Bone marrow (tissue), 2 donors: ENCODE data around the gene NOXO1.

Experiments used
- DNase-seq, 2 donors: peaks; one replicate each; lab custom pipeline; 2025; lab: John Stamatoyannopoulos, UW

Gene NOXO1

DNA sequence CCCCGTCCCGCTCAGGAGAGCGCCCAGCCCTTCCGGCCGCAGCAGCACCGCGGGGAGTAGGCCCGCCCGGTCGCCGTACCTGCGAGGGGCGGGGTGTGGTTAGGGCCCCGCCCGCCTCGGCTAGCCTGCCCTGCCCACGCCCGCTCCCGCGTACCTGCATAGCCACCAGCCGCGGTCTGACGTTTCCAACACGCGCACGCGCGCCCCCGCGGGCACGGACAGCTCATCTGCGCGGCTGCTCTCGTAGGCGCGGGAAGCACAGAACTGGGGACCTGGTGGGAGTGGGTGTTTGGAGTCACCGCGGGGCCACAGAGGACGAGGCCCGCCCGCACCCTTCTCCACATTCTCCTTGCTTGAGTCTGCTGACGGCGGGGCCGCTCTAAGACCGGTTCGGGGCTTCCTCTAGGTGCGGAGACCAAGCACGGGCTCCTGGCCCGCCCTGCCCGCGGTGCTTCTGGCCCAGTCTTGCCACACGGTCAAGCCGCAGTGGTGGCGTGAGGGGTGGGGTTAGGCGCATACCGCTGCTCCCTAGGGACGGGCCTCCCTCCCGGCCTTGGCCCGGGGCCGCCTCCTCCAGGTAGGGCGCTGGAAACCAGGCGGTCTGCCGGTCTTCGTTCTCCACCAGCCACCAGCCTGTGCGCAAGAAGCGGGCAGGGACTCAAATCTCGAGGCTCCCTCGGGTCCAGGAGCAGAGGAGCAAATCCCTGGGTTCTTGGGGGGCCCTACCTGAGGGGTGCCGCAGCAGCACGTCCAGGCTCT is 1.8 kb downstream of the NOXO1 start:
- no peak for DNase-seq

DNA sequence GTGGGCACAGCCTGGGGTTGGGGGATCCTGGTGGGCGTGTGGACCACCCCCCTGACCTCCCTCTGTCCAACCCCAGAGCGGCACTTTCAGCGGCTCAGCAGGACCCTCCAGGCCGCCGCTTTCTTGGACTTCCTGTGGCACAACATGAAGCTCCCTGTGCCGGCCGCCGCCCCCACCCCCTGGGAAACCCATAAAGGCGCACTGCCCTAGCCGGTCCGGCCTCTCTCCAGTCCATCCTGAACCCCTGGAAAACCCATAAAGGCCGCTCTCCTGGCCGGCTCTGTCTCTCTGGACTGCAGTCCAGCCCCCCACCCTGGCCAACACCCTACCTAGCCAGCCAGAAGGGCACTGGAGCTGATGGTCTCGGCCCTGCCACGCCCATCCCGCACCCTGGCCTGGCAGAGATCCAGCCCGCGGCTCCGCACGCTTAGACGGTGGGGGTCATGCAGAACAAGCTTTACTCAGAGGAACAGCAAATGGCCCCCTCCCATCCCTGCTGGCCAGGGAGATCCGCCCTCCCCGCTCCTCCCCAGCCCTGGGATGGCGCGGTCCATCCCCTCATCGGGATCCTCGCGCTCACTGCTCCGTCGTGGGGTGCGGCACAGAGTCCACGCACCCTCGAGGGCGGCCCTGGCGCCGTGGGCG is 2.7 kb downstream of the NOXO1 start:
- no peak for DNase-seq

DNA sequence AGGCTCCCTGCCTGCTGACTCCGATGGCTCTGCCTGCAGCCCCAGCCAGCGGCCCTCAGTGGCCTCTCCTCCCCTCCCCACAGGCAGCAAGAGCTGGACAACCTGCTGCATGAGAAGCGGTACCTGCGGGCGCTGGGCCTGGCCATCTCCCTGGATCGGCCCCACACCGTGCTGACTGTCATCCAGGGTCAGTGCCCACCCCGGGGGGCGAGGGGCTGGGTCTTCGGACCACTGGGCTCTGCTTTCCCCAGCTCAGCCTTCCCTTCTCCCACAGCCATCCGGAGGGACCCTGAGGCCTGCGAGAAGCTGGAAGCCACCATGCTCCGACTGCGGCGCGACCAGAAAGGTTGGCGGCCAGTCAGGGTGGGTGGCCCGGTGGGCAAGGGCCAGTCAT is 3.4 kb downstream of the NOXO1 start:
- no peak for DNase-seq

DNA sequence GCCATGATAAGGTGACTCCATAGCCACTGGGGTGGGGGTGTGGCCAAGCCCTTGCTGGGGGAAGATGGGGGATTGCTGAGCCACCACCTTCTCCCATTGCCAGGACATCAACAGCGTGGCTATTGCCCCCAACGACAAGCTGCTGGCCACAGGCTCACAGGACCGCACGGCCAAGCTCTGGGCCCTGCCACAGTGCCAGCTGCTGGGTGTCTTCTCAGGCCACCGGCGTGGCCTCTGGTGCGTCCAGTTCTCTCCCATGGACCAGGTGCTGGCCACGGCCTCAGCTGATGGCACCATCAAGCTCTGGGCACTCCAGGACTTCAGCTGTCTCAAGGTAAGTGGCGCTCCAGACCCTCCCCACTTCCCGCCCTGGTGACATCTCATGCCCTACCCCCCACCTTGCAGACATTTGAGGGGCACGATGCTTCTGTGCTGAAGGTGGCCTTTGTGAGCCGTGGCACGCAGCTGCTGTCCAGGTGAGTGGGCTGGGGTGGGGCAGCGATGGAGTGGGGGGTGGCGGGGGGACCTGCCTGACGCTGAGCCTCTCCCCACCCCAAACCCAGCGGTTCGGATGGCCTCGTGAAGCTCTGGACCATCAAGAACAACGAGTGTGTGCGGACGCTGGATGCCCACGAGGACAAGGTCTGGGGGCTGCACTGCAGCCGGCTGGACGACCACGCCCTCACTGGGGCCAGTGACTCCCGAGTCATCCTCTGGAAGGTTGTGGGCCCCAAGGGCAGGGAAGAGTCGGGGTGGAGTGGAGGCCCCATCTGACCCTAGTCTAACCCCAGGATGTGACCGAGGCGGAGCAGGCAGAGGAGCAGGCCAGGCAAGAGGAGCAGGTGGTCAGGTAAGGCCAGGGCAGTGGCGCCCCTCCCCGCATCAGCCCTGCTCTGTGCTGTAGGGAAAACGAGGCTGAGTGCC is 4.1 kb downstream of the NOXO1 start:
- no peak for DNase-seq

DNA sequence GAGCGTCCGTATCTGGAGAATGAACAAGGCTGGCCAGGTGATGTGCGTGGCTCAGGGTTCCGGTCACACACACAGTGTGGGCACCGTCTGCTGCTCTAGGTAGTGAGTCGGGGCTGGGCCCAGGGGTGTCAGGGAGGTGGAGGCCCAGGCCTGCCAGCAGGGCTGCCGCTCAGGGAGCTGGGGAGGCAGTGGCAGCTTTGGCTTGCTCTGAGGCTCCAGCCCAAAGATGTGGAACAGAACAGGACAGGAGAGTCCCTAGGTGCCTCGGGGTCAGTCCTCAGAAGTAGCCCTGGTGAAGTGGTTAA is 5.1 kb downstream of the NOXO1 start:
- DNase-seq: no peak

DNA sequence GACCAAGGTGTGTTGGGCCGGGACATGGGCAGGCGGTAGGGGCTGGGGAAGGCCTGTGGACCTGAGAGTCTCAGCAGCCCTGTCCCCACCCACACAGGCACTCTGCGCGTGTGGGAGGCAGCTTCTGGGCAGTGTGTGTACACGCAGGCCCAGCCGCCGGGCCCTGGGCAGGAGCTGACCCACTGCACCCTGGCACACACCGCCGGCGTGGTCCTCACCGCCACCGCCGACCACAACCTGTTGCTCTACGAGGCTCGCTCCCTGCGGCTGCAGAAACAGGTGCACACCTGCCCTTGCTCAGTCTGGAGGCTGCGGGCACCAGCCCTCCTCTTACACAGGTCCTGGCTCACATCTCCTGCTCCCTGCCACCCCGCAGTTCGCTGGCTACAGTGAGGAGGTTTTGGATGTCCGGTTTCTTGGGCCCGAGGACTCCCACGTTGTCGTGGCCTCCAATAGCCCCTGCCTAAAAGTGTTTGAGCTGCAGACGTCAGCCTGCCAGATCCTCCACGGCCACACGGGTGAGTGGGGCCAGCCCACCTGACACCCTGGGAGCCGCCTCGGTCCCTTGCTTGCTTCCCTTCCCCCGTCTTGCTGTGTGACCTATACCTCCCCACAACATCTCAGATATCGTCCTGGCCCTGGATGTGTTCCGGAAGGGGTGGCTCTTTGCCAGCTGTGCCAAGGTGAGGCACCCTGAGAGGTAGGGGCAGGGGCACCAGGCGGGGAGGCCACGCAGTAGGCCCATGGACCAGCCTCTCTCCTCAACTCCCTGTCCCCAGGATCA is 5.6 kb downstream of the NOXO1 start:
- DNase-seq: no peak

DNA sequence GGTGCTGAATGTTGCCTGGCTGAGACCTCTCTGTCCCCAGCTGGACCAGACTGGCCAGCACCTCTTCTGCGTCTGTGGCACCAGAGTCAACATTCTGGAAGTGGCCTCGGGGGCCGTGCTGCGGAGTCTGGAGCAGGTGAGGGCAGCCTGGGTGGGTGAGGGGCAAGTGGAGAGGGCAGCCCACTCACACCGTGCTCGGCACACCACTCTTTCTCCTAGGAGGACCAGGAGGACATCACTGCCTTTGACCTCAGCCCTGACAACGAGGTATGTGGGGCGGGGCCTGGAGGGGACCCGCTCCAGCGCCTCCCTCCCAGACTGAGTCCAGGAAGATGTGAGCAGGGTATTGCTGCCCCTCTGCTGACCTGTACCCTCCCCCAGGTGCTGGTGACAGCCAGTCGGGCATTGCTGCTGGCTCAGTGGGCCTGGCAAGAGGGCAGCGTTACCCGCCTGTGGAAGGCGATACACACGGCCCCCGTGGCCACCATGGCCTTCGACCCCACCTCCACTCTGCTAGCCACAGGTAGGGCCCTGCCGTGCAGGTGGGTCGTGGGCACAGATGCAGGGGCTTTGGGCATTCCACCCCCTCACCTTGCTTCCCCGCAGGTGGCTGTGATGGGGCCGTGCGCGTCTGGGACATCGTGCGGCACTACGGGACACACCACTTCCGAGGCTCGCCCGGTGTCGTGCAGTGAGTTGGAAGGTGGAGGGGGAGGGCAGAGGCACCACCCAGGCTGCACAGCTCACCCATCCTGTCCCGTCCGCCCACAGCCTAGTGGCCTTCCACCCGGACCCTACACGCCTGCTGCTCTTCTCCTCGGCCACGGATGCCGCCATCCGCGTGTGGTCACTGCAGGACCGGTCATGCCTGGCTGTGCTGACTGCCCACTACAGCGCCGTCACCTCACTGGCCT is 6.9 kb downstream of the NOXO1 start:
- no peak for DNase-seq

DNA sequence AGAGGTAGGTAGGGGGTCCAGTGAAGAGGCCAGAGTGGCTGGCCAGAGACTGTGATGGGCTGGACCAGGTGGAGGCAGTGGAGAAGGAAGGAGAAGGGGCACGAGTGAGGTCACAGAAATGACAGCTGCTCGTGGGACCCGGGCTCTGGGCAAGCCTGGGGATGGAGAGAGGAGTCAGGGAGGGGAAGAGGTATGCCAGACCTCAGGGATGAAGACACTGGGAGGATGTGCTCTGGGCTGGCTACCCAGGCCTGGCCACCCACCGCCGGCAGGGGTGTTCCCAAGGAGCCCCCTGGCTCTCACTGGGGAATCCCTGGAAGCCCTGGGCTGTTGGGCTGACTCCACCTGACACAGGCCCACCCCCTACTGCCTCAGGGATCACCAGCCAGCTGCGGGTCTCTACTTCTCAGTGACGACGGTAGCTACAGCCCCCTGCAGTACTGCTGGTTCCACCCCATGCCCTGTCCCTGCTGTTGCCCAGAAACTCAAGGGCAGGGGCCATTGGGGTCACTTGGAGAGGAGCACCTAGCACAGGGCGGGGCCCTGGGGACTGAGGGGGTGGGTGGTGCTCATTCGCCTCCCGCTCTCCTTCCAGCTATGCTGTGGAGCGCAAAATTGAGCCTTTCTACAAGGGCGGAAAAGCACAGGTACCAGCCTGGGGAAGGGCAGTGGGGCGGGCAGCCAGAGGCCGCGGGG is 7.7 kb downstream of the NOXO1 start:
- no peak for DNase-seq

DNA sequence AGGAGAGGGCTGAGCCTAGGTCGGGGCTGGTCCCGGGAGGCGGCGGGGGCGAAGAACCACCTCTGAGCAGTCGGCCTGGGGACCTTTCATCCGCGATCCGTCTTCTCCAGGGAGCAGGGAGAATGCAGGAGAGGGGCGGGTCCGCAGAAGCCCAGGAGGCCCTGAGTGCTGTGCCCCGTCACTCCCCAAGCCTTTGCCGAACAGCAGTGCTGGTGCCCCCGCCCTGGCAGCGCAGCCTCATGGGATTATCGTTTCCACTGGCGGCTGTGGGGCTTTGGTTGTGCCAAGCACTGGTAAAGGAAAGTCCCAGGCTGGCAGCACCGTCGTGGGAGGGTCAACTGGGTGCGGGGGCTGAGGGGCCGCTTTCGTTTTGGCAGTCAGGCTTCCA is 8.8 kb downstream of the NOXO1 start:
- no peak for DNase-seq

DNA sequence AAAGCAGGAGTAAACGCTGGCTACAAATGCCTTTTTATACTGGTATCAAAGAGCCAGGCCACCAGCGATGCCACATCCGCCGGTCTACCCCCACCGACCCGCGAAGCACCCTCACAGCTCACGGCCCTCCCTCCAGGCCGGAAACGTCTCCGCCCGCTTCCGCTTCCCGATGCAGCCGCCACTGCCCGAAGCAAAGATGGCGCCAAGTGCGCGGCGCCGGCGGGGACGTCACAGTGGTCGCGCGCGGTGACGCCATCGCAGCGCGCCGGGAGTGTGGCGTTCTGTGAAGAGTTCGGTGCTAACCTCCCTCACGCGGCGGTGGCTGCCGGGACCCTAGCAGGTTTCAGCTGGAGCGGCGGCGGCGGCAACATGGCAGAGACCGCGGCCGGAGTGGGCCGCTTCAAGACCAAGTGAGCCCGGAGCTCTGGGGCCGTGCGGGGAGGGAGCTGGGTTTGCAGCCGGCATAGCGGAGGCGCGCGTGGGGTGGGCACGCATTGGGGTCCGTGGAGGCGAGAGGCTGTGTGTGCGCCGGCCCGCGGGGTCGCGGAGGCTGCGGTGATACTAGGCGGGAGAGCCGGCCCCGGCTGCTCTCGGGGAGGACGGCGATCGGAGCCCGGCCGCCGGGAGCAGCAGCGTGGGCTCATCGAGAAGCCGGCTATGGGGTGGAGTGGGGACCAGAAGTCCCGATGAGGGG is 9.3 kb downstream of the NOXO1 start, which contains the start of gene TBL3:
Gene TBL3 (plus strand): TSS at position 258 of the 694 bp plus-strand sequence. CDS start 112 bp downstream, at position 370.
- peak; percentile 91 to 93 for DNase-seq

DNA sequence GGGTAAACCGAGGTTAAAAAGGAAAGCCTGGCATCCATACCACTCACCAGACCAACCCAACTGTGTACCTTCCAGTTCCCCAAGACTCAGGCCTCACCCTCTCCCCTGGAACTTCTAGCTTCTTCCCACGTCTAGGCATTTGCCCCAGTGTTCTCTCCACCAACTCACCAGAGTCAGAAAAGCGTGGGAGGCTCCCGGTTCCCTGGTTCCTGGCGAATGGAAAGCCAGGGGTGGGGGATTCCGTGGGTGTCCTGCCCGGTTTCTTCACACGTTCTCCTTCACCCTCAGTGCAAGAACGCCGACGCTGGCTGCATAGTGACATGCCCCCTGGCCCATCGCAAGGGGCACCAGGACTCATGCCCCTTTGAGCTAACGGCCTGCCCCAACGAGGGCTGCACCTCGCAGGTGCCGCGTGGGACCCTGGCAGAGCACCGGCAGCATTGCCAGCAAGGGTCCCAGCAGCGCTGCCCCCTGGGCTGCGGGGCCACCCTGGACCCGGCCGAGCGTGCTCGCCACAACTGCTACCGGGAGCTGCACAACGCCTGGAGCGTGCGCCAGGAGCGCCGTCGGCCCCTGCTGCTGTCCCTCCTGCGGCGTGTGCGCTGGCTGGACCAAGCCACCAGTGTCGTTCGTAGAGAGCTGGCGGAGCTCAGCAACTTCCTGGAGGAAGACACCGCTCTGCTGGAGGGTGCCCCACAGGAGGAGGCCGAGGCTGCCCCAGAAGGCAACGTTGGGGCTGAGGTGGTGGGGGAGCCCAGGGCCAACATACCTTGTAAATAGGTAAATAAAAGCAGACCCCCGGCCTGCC is 12.9 kb downstream of the NOXO1 start:
- no peak for DNase-seq

DNA sequence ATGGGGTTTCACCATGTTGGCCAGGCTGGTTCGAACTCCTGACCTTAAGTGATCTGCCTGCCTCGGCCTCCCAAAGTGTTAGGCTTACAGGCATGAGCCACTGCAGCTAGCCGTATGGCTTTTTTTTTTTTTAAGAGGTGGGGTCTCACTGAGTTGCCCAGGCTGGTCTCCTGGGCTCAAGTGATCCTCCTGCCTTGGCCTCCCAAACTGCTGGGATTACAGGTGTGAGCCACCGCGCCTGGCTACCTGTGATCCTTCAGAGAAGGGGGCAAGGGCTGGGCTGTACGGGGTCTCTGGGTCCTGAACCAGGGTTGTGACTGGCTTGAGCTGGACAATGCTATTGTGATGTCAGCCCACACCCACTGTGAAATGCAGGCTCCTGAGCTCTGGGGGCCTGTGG is 14.8 kb downstream of the NOXO1 start, which contains the start of gene RNF151:
Gene RNF151 (plus strand): TSS at position 397 of the 400 bp plus-strand sequence. CDS start 26 bp downstream, outside the sequence.
- DNase-seq: no peak

DNA sequence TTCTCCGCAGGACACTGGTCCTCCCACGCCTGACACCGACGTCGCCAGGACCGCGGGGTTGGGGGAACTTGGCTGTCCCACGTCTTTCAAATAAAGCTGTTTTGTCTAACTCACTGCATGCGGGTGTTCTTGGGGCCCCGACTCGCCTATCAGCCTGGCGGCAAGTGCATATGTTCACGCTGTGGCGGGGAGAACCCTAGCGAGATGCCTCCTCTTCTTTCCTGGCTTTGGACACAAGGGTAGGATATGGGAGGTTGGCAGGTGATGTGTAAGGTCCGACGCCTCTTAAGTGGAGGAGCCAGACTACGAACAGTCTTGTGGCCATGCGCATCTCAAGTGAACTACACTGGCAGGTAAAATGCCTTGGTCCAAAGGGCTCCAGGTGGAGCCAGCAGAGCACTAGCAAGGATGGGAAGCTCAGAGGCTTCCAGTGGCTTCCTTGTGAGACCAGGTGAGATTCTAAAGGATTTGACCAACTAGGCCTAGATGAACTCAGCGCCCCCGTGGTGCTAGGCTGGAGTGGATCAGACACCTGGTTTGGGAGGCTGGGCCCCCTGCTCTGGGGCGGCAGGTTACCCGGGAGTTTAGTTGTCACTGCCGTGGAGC is 15.8 kb downstream of the NOXO1 start:
- no peak for DNase-seq

DNA sequence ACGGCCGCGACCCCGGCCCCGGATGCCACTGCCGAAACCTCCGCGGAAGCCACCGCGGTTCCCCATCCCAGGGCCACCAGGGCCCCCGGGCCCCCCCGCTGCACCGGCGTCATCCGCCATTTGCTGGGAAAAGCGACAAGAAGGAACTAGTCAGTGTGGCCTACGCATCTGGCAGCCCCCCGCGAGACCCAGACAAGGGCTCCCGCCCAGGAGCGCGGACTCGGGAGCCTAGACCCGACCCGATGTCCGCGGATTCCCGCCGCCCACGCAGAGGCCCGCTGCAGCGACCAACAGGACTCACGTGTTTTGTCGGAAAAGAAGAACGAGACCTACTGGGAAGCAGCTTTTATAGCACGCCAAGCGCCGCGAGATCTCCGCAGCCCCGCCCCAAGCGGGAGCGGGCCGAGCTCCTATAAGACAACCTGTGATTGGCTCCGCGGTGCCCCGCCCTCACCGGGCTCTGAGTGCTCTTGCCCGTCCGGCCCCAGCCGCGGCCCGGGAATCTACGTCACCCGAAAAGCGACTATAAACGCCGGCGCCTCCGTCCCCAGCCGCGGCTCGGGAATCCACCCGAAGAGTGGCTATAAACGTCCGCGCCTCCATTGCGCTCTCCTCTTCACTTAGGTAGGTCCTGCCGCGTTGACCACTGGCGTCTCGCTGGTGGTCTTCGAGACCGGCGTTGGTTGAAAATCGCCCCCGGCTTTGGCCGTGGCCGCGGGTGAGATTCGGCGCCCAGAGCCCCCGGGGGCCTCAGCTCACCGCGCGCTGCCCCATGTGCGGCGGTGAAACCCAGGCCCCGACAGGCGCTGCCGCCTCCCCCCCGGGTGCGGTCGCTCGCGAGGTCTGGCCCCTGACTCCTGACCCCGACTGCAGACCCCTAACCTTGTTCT is 16.5 kb downstream of the NOXO1 start, which contains the start of gene RPS2:
Gene RPS2 (minus strand): TSS at position 321 of the 890 bp plus-strand sequence. CDS start 201 bp downstream, at position 120.
- DNase-seq: peak; percentile 96 to 99

DNA sequence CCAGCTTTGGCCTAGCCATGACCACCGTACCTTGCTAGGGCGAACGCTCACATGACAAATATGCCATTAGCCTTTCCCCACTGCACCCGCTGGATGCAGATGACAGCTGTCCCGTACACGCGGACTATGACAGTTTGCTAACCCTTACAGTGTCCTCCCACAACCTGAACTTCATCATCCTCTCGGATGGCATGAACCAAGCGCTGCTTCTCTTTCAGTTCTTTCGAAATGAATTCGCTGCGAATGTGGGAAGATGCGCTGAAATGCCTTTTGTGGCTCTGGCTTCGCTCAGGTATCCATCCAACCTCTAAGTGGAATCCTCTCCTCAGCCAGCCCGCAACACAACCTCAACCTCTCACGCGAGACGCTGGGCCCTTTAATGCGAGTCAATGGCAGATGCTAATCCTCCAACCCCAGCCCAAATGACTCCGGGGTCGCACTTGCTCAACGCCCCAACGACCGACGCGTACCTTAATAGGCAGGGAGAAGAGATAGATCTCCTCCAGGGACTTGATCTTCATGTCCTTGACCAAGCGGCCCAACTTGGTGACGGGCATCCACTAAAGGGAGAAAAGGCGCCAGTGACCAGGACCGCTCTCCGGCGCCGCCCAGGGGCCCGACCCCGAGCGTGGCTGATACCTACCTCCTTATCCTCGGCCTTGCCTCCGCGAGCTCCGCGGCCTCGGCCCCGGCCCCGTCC is 17.3 kb downstream of the NOXO1 start:
- no peak for DNase-seq
